Liver (tissue), 9 donors: ENCODE data around the gene GIPR. TPM values are rescaled to one million over a fixed set of nuclear protein-coding genes. Genes with fewer than 3 reads are reported as not detected.

Source experiments
- DNase-seq: peaks from one replicate; pipeline ENCODE4 v3.0.0-alpha.2; 2017; ENCODE audit warnings: low spot score
- H3K27ac ChIP-seq, 2 donors: one replicate each; pipeline ENCODE4 v1.7.0; 2013; ENCODE audit warnings: inconsistent platforms in 2 of 2, low read length in 2 of 2, control low read depth in 1 of 2, low read depth in 1 of 2, mild to moderate bottlenecking in 1 of 2
- H3K27me3 ChIP-seq, 4 donors: one replicate each; pipeline versions ENCODE4 v1.6.1 to v1.7.0; 2013; ENCODE audit warnings: low read length in 3 of 4, inconsistent platforms in 1 of 4, mild to moderate bottlenecking in 1 of 4, moderate library complexity in 1 of 4; ENCODE audit not compliant: control insufficient read depth in 4 of 4, insufficient read depth in 4 of 4
- H3K36me3 ChIP-seq, 4 donors: one replicate each; pipeline versions ENCODE4 v1.6.1 to v1.7.0; 2013; ENCODE audit warnings: low read length in 3 of 4, mild to moderate bottlenecking in 3 of 4, low read depth in 1 of 4, moderate library complexity in 1 of 4; ENCODE audit not compliant: control insufficient read depth in 4 of 4, insufficient read depth in 3 of 4
- H3K4me1 ChIP-seq, 4 donors: one replicate each; pipeline versions ENCODE4 v1.6.1 to v1.7.0; 2013; ENCODE audit warnings: low read length in 3 of 4, mild to moderate bottlenecking in 3 of 4, moderate library complexity in 1 of 4; ENCODE audit not compliant: control insufficient read depth in 4 of 4, insufficient read depth in 4 of 4
- H3K4me3 ChIP-seq, 3 donors: one replicate each; pipeline versions ENCODE4 v1.6.1 to v1.7.0; 2013; ENCODE audit warnings: low read length in 3 of 3, control low read depth in 1 of 3, low read depth in 1 of 3, mild to moderate bottlenecking in 1 of 3
- H3K9ac ChIP-seq, 2 donors: one replicate each; pipeline ENCODE4 v1.7.0; 2013; ENCODE audit warnings: low read length in 2 of 2, mild to moderate bottlenecking in 2 of 2, moderate library complexity in 2 of 2, control low read depth in 1 of 2, low read depth in 1 of 2
- H3K9me3 ChIP-seq, 4 donors: one replicate each; pipeline versions ENCODE4 v1.6.1 to v1.7.0; 2013; ENCODE audit warnings: low read length in 3 of 4; ENCODE audit not compliant: control insufficient read depth in 4 of 4
- ATF3 ChIP-seq: IDR thresholded peaks from 2 replicates; pipeline ENCODE4 v1.6.1; 2016; ENCODE audit warnings: antibody characterized with exemption
- CTCF ChIP-seq: fragments of 150-350 bp; IDR thresholded peaks from 2 replicates; pipeline ENCODE4 v1.5.1; 2017; ENCODE audit warnings: improper control_type of control experiment, low read depth, low read length; ENCODE audit not compliant: missing input control
- EGR1 ChIP-seq, 2 donors: IDR thresholded peaks; 2 replicates each; pipeline ENCODE4 v1.6.1; 2016 to 2018; ENCODE audit warnings: antibody characterized with exemption in 2 of 2, low read depth in 2 of 2
- FOXA1 ChIP-seq: IDR thresholded peaks from 2 replicates; pipeline ENCODE4 v1.6.1; 2016; ENCODE audit warnings: antibody characterized with exemption
- FOXA2 ChIP-seq: IDR thresholded peaks from 2 replicates; pipeline ENCODE4 v1.6.1; 2016; ENCODE audit warnings: antibody characterized with exemption
- GABPA ChIP-seq, 2 donors: IDR thresholded peaks in 1 of 2; conservative IDR thresholded peaks in 1 of 2; 2 replicates each; pipeline ENCODE4 v1.6.1; 2016; ENCODE audit warnings: antibody characterized with exemption in 2 of 2, mild to moderate bottlenecking in 1 of 2, moderate library complexity in 1 of 2
- HNF4A ChIP-seq, 2 donors: conservative IDR thresholded peaks; 2 replicates each; pipeline ENCODE4 v1.6.1; 2016; ENCODE audit warnings: antibody characterized with exemption in 2 of 2, mild to moderate bottlenecking in 2 of 2
- HNF4G ChIP-seq: IDR thresholded peaks from 2 replicates; pipeline ENCODE4 v1.6.1; 2016; ENCODE audit warnings: antibody characterized with exemption
- JUND ChIP-seq, 2 donors: IDR thresholded peaks; 2 replicates each; pipeline ENCODE4 v1.6.1; 2016; ENCODE audit warnings: antibody characterized with exemption in 2 of 2
- MAX ChIP-seq: IDR thresholded peaks from 2 replicates; pipeline ENCODE4 v1.6.1; 2016; ENCODE audit warnings: antibody characterized with exemption
- NR2F2 ChIP-seq: IDR thresholded peaks from 2 replicates; pipeline ENCODE4 v1.6.1; 2016; ENCODE audit warnings: antibody characterized with exemption
- RAD21 ChIP-seq, 2 donors: IDR thresholded peaks; 2 replicates each; pipeline ENCODE4 v1.6.1; 2016; ENCODE audit warnings: antibody characterized with exemption in 2 of 2, mild to moderate bottlenecking in 2 of 2
- REST ChIP-seq: IDR thresholded peaks from 2 replicates; pipeline ENCODE4 v1.6.1; 2016; ENCODE audit warnings: antibody characterized with exemption, mild to moderate bottlenecking
- RXRA ChIP-seq, 2 donors: IDR thresholded peaks; 2 replicates each; pipeline ENCODE4 v1.6.1; 2017 to 2018; ENCODE audit warnings: antibody characterized with exemption in 2 of 2, mild to moderate bottlenecking in 1 of 2
- SP1 ChIP-seq: IDR thresholded peaks from 2 replicates; pipeline ENCODE4 v1.6.1; 2018; ENCODE audit warnings: antibody characterized with exemption, mild to moderate bottlenecking
- TAF1 ChIP-seq: conservative IDR thresholded peaks from 2 replicates; pipeline ENCODE4 v1.6.1; 2016; ENCODE audit warnings: antibody characterized with exemption, mild to moderate bottlenecking
- YY1 ChIP-seq: IDR thresholded peaks from 2 replicates; pipeline ENCODE4 v1.6.1; 2016; ENCODE audit warnings: antibody characterized with exemption, mild to moderate bottlenecking
- WGBS: extraction: QIAGEN DNeasy Blood & Tissue Kit; methylation state at CpG from one replicate; pipeline ENCODE4 v1.1.7; 2013; 5-methylcytosine and 5-hydroxymethylcytosine counted together
- polyA plus RNA-seq, 2 donors: library from polyadenylated mRNA; stranded (reverse) in 1 of 2; unstranded in 1 of 2; fragments of 200-250 nt in 1 of 2; fragments of >200 nt in 1 of 2; fragmentation: Nextera tagmentation in 1 of 2; extraction: Ambion mirVana in 1 of 2; gene quantifications; one replicate each; pipeline versions ENCODE4 v1.2.1 to v1.2.3, GENCODE V29; 2013 to 2015
- total RNA-seq, 2 donors: library from RNA; depleted of rRNA; stranded (reverse); fragments of >200 nt; gene quantifications; one replicate each; pipeline ENCODE4 v1.2.3, GENCODE V29; 2014
- donor health status: healthy.
- donor health status: healthy.
- donor health status: healthy.
- donor health status: healthy.
- donor health status: healthy.

GIPR gene
- total and polyA plus RNA-seq, 4 donors: 0.05 to 0.50 (median 0.07) TPM

- TF ChIP-seq ATF3 (no peak), GABPA (IDR thresholded peaks at IDR 0.05 in 1 of 2, conservative IDR thresholded peaks at IDR 0.05 in 1 of 2) (peak in 1 of 2 donors; percentile 14), FOXA1 (no peak), SP1 (peak; percentile 21), YY1 (peak; percentile 37), RAD21 (IDR thresholded peaks at IDR 0.05) (peak; percentile 68 to 78)
Measured at GRCh38 chr19:45681391-45682015, 13.5 kb downstream of the GIPR start (continued).

- peaks cover 0 to 22% (median 11%) of the 10 kb centered on the region in 4 donors for H3K36me3 ChIP-seq
- no peak overlapping the region for H3K4me3 ChIP-seq
- peaks cover 0 to 5% (median 4%) of the 10 kb centered on the region in 4 donors for H3K27me3 ChIP-seq
- H3K9ac ChIP-seq: no peak overlapping the region
- no peaks in the 10 kb centered on the region for H3K9me3 ChIP-seq
- H3K4me1 ChIP-seq: peaks cover 3 to 19% (median 11%) of the 10 kb centered on the region in 4 donors
- DNase-seq: no peak
- TF ChIP-seq ATF3 (no peak), REST (no peak), HNF4A (conservative IDR thresholded peaks at IDR 0.05) (no peak), RAD21 (IDR thresholded peaks at IDR 0.05) (no peak), SP1 (no peak), YY1 (no peak), MAX (no peak), JUND (IDR thresholded peaks at IDR 0.05) (no peak), TAF1 (no peak), GABPA (IDR thresholded peaks at IDR 0.05 in 1 of 2, conservative IDR thresholded peaks at IDR 0.05 in 1 of 2) (no peak), HNF4G (no peak), FOXA2 (no peak), FOXA1 (no peak), RXRA (IDR thresholded peaks at IDR 0.05) (no peak), NR2F2 (no peak), EGR1 (IDR thresholded peaks at IDR 0.05; ENCODE audit: low read depth in 2 of 2) (no peak), CTCF (no peak)
- WGBS: 82% methylated on average over 8 of the region's 8 CpGs
- H3K27ac ChIP-seq: no peak overlapping the region
Measured at GRCh38 chr19:45682117-45682516, 14.1 kb downstream of the GIPR start.
